Transverse colon (tissue), 4 donors: ENCODE results near the gene RPAP3.

Source experiments
- EP300 ChIP-seq: sonication (generic); formaldehyde crosslinking; IDR thresholded peaks from one replicate; pipeline ENCODE4 v1.6.1; 2017; ENCODE audit warnings: antibody characterized with exemption, low read depth
- POLR2A ChIP-seq: fragments of 450-650 bp; IDR thresholded peaks from one replicate; pipeline ENCODE4 v1.6.1; 2016; ENCODE audit warnings: antibody characterized with exemption, mild to moderate bottlenecking, moderate library complexity
- POLR2AphosphoS5 ChIP-seq, 3 donors: sonication (generic); formaldehyde crosslinking; IDR thresholded peaks; one replicate each; pipeline ENCODE4 v1.6.1; 2016; ENCODE audit warnings: antibody characterized with exemption in 3 of 3
- TF ChIP-seq, protein P1 (sequence below), 5 experiments: fragments of 200-600 bp in 3 of 5; fragments of 450-650 bp in 2 of 5; sonication (generic) in 3 of 5; IDR thresholded peaks; 1 replicate in 2 of 5; 2 replicates in 3 of 5; pipeline ENCODE4 v1.5.1; 2016 to 2017; ENCODE audit warnings: antibody characterized with exemption in 5 of 5, inconsistent platforms in 3 of 5, mild to moderate bottlenecking in 2 of 5, moderate library complexity in 1 of 5

DNA sequence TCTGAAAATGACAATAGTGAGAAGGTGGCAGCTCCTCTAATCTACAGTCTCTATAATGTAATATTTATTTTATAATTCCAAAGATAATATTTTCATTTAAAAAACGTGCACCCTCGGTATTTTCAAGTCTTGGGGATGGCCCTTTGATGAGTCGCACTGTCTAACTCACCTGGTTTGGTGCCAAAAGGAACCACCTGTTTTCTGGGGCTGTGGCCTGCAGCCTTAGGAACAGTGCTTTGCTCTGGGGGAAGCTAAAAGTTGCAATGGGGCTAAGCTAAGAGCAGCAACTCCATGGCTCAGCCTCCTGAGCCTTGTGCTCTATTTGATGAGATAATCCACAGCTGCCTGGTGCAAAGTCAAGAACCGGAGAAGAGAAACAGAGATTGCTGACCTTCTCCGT, 25.9 kb upstream of the RPAP3 start:
- TF ChIP-seq POLR2AphosphoS5 (IDR thresholded peaks at IDR 0.05), result no peak
- TF ChIP-seq, protein P1, sequence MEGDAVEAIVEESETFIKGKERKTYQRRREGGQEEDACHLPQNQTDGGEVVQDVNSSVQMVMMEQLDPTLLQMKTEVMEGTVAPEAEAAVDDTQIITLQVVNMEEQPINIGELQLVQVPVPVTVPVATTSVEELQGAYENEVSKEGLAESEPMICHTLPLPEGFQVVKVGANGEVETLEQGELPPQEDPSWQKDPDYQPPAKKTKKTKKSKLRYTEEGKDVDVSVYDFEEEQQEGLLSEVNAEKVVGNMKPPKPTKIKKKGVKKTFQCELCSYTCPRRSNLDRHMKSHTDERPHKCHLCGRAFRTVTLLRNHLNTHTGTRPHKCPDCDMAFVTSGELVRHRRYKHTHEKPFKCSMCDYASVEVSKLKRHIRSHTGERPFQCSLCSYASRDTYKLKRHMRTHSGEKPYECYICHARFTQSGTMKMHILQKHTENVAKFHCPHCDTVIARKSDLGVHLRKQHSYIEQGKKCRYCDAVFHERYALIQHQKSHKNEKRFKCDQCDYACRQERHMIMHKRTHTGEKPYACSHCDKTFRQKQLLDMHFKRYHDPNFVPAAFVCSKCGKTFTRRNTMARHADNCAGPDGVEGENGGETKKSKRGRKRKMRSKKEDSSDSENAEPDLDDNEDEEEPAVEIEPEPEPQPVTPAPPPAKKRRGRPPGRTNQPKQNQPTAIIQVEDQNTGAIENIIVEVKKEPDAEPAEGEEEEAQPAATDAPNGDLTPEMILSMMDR (IDR thresholded peaks at IDR 0.05), result no peak
- no peak for TF ChIP-seq POLR2A
- TF ChIP-seq EP300, result no peak
